HEK293 (cell line): Measurements from ENCODE around the gene S100A3.

Experiments used
- AEBP2 ChIP-seq: fragments of 450-650 bp; formaldehyde crosslinking; IDR thresholded peaks from 2 replicates; pipeline ENCODE4 v1.5.1; 2016; ENCODE audit warnings: missing biosample characterization, missing genetic modification characterization, borderline replicate concordance
- SETDB1 ChIP-seq: IDR thresholded peaks from one replicate; pipeline ENCODE4 v1.6.1; 2017; ENCODE audit warnings: mild to moderate bottlenecking, low read length, moderate library complexity, mixed read lengths; ENCODE audit not compliant: insufficient read length
- TCF7L2 ChIP-seq: IDR thresholded peaks from 2 replicates; pipeline ENCODE4 v1.6.1; 2011; ENCODE audit warnings: low read depth, mild to moderate bottlenecking, inconsistent platforms, low read length, moderate library complexity, borderline replicate concordance
- YY1 ChIP-seq: fragments of 450-650 bp; formaldehyde crosslinking; IDR thresholded peaks from 2 replicates; pipeline ENCODE4 v1.5.1; 2018; ENCODE audit warnings: missing biosample characterization, missing genetic modification characterization
- ZNF214 ChIP-seq: fragments of 450-650 bp; formaldehyde crosslinking; IDR thresholded peaks from 2 replicates; pipeline ENCODE4 v1.5.1; 2017; ENCODE audit warnings: missing biosample characterization, mild to moderate bottlenecking, missing genetic modification characterization, borderline replicate concordance
- ZNF274 ChIP-seq, 2 experiments: fragments of 200-500 bp in 1 of 2; fragments of 450-650 bp in 1 of 2; sonication (Bioruptor generic) in 1 of 2; formaldehyde crosslinking in 1 of 2; IDR thresholded peaks; 2 replicates each; pipeline versions ENCODE4 v1.5.1 to v1.6.1; 2014 to 2016; ENCODE audit warnings: borderline replicate concordance in 1 of 2, inconsistent platforms in 1 of 2, low read length in 1 of 2, missing biosample characterization in 1 of 2, missing genetic modification characterization in 1 of 2
- ZNF324 ChIP-seq: fragments of 450-650 bp; formaldehyde crosslinking; IDR thresholded peaks from 2 replicates; pipeline ENCODE4 v1.5.1; 2016; ENCODE audit warnings: missing biosample characterization, missing genetic modification characterization
- ZNF335 ChIP-seq: fragments of 450-650 bp; formaldehyde crosslinking; conservative IDR thresholded peaks from 2 replicates; pipeline ENCODE4 v1.5.1; 2016; ENCODE audit warnings: missing biosample characterization, missing genetic modification characterization
- ZNF366 ChIP-seq: fragments of 450-650 bp; formaldehyde crosslinking; conservative IDR thresholded peaks from 2 replicates; pipeline ENCODE4 v1.5.1; 2016; ENCODE audit warnings: missing biosample characterization, missing genetic modification characterization
- ZNF558 ChIP-seq: fragments of 450-650 bp; formaldehyde crosslinking; IDR thresholded peaks from 2 replicates; pipeline ENCODE4 v1.5.1; 2016; ENCODE audit warnings: missing biosample characterization, missing genetic modification characterization
- TF ChIP-seq, protein P1 (sequence below): fragments of 450-650 bp; formaldehyde crosslinking; IDR thresholded peaks from 2 replicates; pipeline ENCODE4 v1.5.1; 2016; ENCODE audit warnings: missing biosample characterization, missing genetic modification characterization
- TF ChIP-seq, protein P2 (sequence below): sonication (generic); formaldehyde crosslinking; IDR thresholded peaks from 2 replicates; pipeline ENCODE4 v1.8.1; 2022; ENCODE audit warnings: mild to moderate bottlenecking, moderate library complexity, missing genetic modification reagents
- TF ChIP-seq, protein P3 (sequence below): fragments of 450-650 bp; formaldehyde crosslinking; IDR thresholded peaks from 2 replicates; pipeline ENCODE4 v1.5.1; 2017; ENCODE audit warnings: missing biosample characterization, missing genetic modification characterization

- no peak for TF ChIP-seq ZNF214
- no peak for TF ChIP-seq ZNF558 (tag by site-specific recombination)
- TF ChIP-seq, protein P1, sequence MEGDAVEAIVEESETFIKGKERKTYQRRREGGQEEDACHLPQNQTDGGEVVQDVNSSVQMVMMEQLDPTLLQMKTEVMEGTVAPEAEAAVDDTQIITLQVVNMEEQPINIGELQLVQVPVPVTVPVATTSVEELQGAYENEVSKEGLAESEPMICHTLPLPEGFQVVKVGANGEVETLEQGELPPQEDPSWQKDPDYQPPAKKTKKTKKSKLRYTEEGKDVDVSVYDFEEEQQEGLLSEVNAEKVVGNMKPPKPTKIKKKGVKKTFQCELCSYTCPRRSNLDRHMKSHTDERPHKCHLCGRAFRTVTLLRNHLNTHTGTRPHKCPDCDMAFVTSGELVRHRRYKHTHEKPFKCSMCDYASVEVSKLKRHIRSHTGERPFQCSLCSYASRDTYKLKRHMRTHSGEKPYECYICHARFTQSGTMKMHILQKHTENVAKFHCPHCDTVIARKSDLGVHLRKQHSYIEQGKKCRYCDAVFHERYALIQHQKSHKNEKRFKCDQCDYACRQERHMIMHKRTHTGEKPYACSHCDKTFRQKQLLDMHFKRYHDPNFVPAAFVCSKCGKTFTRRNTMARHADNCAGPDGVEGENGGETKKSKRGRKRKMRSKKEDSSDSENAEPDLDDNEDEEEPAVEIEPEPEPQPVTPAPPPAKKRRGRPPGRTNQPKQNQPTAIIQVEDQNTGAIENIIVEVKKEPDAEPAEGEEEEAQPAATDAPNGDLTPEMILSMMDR (tag by site-specific recombination) = peak; percentile 86
- TF ChIP-seq AEBP2 (tag by site-specific recombination) = no peak
- TF ChIP-seq, protein P2, sequence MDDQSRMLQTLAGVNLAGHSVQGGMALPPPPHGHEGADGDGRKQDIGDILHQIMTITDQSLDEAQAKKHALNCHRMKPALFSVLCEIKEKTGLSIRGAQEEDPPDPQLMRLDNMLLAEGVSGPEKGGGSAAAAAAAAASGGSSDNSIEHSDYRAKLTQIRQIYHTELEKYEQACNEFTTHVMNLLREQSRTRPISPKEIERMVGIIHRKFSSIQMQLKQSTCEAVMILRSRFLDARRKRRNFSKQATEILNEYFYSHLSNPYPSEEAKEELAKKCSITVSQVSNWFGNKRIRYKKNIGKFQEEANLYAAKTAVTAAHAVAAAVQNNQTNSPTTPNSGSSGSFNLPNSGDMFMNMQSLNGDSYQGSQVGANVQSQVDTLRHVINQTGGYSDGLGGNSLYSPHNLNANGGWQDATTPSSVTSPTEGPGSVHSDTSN = no peak
- no peak for TF ChIP-seq ZNF274 (IDR thresholded peaks at IDR 0.05; ENCODE audit: low read length)
- TF ChIP-seq ZNF274 (tag by site-specific recombination; IDR thresholded peaks at IDR 0.05; ENCODE audit: borderline replicate concordance) = no peak
- no peak for TF ChIP-seq SETDB1
- TF ChIP-seq ZNF366 (tag by site-specific recombination) = no peak; the same call in 1 of the 2 replicates
- no peak for TF ChIP-seq YY1
- TF ChIP-seq, protein P3, sequence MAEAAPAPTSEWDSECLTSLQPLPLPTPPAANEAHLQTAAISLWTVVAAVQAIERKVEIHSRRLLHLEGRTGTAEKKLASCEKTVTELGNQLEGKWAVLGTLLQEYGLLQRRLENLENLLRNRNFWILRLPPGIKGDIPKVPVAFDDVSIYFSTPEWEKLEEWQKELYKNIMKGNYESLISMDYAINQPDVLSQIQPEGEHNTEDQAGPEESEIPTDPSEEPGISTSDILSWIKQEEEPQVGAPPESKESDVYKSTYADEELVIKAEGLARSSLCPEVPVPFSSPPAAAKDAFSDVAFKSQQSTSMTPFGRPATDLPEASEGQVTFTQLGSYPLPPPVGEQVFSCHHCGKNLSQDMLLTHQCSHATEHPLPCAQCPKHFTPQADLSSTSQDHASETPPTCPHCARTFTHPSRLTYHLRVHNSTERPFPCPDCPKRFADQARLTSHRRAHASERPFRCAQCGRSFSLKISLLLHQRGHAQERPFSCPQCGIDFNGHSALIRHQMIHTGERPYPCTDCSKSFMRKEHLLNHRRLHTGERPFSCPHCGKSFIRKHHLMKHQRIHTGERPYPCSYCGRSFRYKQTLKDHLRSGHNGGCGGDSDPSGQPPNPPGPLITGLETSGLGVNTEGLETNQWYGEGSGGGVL = no peak
- TF ChIP-seq TCF7L2 = no peak
- TF ChIP-seq ZNF335 (tag by site-specific recombination) = peak; percentile 89
- TF ChIP-seq ZNF324 (tag by site-specific recombination) = no peak
Measured at GRCh38 chr1:153510984-153511410, 38.1 kb downstream of the S100A3 start.
